A673 (cell line): ENCODE data around the gene MEG3.

ENCODE experiments used
- CTCF ChIP-seq: fragments of 300-800, 200-600 bp; sonication (generic); conservative IDR thresholded peaks from 2 replicates; pipeline ENCODE4 v1.5.1; 2017; ENCODE audit warnings: low read depth, mild to moderate bottlenecking, antibody characterized with exemption, low read length, moderate library complexity, mixed read lengths
- EZH2 ChIP-seq: fragments of 200-600 bp; sonication (generic); IDR thresholded peaks from 2 replicates; pipeline ENCODE4 v1.6.1; 2017; ENCODE audit warnings: borderline replicate concordance, low read depth, mild to moderate bottlenecking, mixed read lengths, antibody characterized with exemption, low read length; ENCODE audit not compliant: poor library complexity, severe bottlenecking

DNA sequence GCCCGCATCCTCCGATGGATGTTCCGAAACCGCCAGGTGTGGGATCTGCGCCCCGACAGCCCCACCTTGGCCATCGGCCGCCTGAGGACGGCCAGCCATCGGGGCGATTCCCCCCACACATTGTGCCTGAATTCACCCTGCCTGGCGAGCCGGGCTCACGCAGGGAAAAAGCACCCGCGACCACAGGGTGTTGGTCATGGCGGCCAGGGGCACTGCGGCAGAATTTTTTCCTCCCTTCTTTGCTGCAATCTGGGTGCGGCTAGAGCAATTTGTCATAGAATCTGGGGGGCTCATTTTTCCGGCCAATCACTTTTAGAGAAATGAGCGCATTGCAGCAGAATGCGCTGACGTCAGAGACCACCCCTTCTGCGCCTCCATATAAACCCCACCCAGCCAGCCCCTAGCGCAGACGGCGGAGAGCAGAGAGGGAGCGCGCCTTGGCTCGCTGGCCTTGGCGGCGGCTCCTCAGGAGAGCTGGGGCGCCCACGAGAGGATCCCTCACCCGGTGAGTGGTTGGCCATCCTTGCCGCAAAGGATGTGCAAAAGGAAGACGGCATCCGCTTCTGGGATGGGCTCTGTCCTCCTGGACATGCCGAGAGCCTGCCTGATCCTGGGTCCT, at the start of gene MEG3:
- TF ChIP-seq EZH2 = no peak
- no peak for TF ChIP-seq CTCF
